ENCODE results near the gene CEP44. TPM values are rescaled to one million over a fixed set of nuclear protein-coding genes. Genes with fewer than 3 reads are reported as not detected.
"Not testable (repeated sequence)": the region's sequence is repeated elsewhere in the genome, so short reads cannot be mapped to it uniquely, and the experiment has no call there.

The CEP44 gene
- total RNA-seq, 1 experiment from 2014 or later: 14.1 TPM

- in situ Hi-C loops (cut with HindIII; ENCODE audit: low sequenced_read_pairs): no loop called here
Observed at GRCh38 chr4:174375422-174375821, 91.7 kb downstream of the CEP44 start.

GRCh38 chr4:174377613-174378012 lies 93.9 kb downstream of the CEP44 start:
- in situ Hi-C loops (cut with HindIII; ENCODE audit: low sequenced_read_pairs): no loop called here
- DNase-seq (ENCODE audit: low spot score): no peak

More at GRCh38 chr4:174375422-174375821, 91.7 kb downstream of the CEP44 start:
- no peak for DNase-seq (ENCODE audit: low spot score)

- in situ Hi-C loops (cut with HindIII; ENCODE audit: low sequenced_read_pairs): no loop called here
- DNase-seq (ENCODE audit: low spot score): no peak
Observed at GRCh38 chr4:174378951-174379350, 95.2 kb downstream of the CEP44 start.

- DNase-seq (ENCODE audit: low spot score); in situ Hi-C loops (cut with HindIII; ENCODE audit: low sequenced_read_pairs): not testable (repeated sequence)
Observed at GRCh38 chr4:174380206-174380605, 96.5 kb downstream of the CEP44 start.

- DNase-seq (ENCODE audit: low spot score): no peak
- in situ Hi-C loops (cut with HindIII; ENCODE audit: low sequenced_read_pairs): no loop called here
Observed at GRCh38 chr4:174380699-174381439, 97.2 kb downstream of the CEP44 start.

- in situ Hi-C loops (cut with HindIII; ENCODE audit: low sequenced_read_pairs): no loop called here
- no peak for DNase-seq (ENCODE audit: low spot score)
Observed at GRCh38 chr4:174381440-174381800, 97.7 kb downstream of the CEP44 start.

Other genes with a start within 250 kb of the CEP44 start
- 11.8 and 17.9 TPM in 2 replicates for gene FBXO8, start 244 bp upstream of the CEP44 start, total RNA-seq (2014; rRNA removed; shearing (Covaris generic))
- gene HPGD, start 238.6 kb downstream of the CEP44 start, total RNA-seq (2014; rRNA removed; shearing (Covaris generic)): not detected in 2 replicates